Neuronal stem cell (in vitro differentiated cells): ENCODE results near the gene SURF2. TPM values are rescaled to one million over a fixed set of nuclear protein-coding genes. Genes with fewer than 3 reads are reported as not detected.

Experiments used
- DNase-seq: peaks from one replicate; pipeline ENCODE4 v3.0.0-alpha.2; 2013; ENCODE audit warnings: low spot score
- H2AFZ ChIP-seq: one replicate; pipeline ENCODE4 v1.6.1; 2013; ENCODE audit warnings: mild to moderate bottlenecking, low read length, inconsistent platforms
- H2AK5ac ChIP-seq: 2 replicates; pipeline ENCODE4 v1.6.1; 2013; ENCODE audit warnings: low read depth, mild to moderate bottlenecking, inconsistent platforms, low read length, moderate library complexity, mixed read lengths
- H2BK120ac ChIP-seq: 2 replicates; pipeline ENCODE4 v1.6.1; 2013; ENCODE audit warnings: low read depth, mild to moderate bottlenecking, inconsistent platforms, low read length, moderate library complexity, mixed read lengths
- H2BK12ac ChIP-seq: one replicate; pipeline ENCODE4 v1.6.1; 2013; ENCODE audit warnings: low read length, inconsistent platforms
- H2BK15ac ChIP-seq: 2 replicates; pipeline ENCODE4 v1.6.1; 2013; ENCODE audit warnings: mild to moderate bottlenecking, low read length, inconsistent platforms, mixed read lengths
- H2BK5ac ChIP-seq: one replicate; pipeline ENCODE4 v1.6.1; 2013; ENCODE audit warnings: inconsistent platforms, mild to moderate bottlenecking, low read length, moderate library complexity
- H3K14ac ChIP-seq: one replicate; pipeline ENCODE4 v1.6.1; 2013; ENCODE audit warnings: low read length, inconsistent platforms
- H3K18ac ChIP-seq: 2 replicates; pipeline ENCODE4 v1.6.1; 2013; ENCODE audit warnings: low read length, inconsistent platforms
- H3K23ac ChIP-seq: 2 replicates; pipeline ENCODE4 v1.6.1; 2013; ENCODE audit warnings: low read depth, mild to moderate bottlenecking, mixed read lengths, low read length, inconsistent platforms; ENCODE audit not compliant: poor library complexity
- H3K27ac ChIP-seq: replicated peaks from 3 replicates; pipeline ENCODE4 v1.5.1; 2013; ENCODE audit warnings: low read length, inconsistent platforms
- H3K27me3 ChIP-seq, 3 experiments: 2 replicates each; pipeline ENCODE4 v1.6.1; 2013; ENCODE audit warnings: low read length in 3 of 3, mild to moderate bottlenecking in 2 of 3, inconsistent platforms in 1 of 3, low read depth in 1 of 3, mixed read lengths in 1 of 3, moderate library complexity in 1 of 3; ENCODE audit not compliant: control insufficient read depth in 3 of 3, insufficient read depth in 3 of 3
- H3K36me3 ChIP-seq, 2 donors: replicated peaks in 1 of 2; 2 replicates each; pipeline ENCODE4 v1.6.1; 2013; ENCODE audit warnings: low read length in 2 of 2; ENCODE audit not compliant: control insufficient read depth in 2 of 2, insufficient read depth in 2 of 2
- H3K4ac ChIP-seq: 2 replicates; pipeline ENCODE4 v1.6.1; 2013; ENCODE audit warnings: inconsistent platforms, mild to moderate bottlenecking, low read length, moderate library complexity
- H3K4me1 ChIP-seq, 2 donors: 1 replicate in 1 of 2; 2 replicates in 1 of 2; pipeline ENCODE4 v1.6.1; 2013; ENCODE audit warnings: low read length in 2 of 2, low read depth in 1 of 2; ENCODE audit not compliant: control insufficient read depth in 2 of 2, insufficient read depth in 1 of 2
- H3K4me2 ChIP-seq: one replicate; pipeline ENCODE4 v1.6.1; 2013; ENCODE audit warnings: mild to moderate bottlenecking, low read length, inconsistent platforms; ENCODE audit not compliant: insufficient read depth, poor library complexity, severe bottlenecking
- H3K4me3 ChIP-seq, 2 donors: 2 replicates each; pipeline ENCODE4 v1.5.1; 2013; ENCODE audit warnings: low read length in 2 of 2, mild to moderate bottlenecking in 2 of 2, inconsistent platforms in 1 of 2, moderate library complexity in 1 of 2
- H3K79me1 ChIP-seq: one replicate; pipeline ENCODE4 v1.6.1; 2013; ENCODE audit warnings: low read depth, mild to moderate bottlenecking, inconsistent platforms, low read length, moderate library complexity
- H3K9ac ChIP-seq: one replicate; pipeline ENCODE4 v1.6.1; 2013; ENCODE audit warnings: mild to moderate bottlenecking, low read depth, low read length, inconsistent platforms; ENCODE audit not compliant: poor library complexity
- H3K9me3 ChIP-seq, 2 donors: replicated peaks in 1 of 2; 2 replicates each; pipeline versions ENCODE3 to v1.6.1; 2013; ENCODE audit warnings: low read length in 2 of 2, mild to moderate bottlenecking in 2 of 2, inconsistent platforms in 1 of 2, low read depth in 1 of 2, mixed read lengths in 1 of 2, moderate library complexity in 1 of 2; ENCODE audit not compliant: control insufficient read depth in 2 of 2, insufficient read depth in 1 of 2
- H4K8ac ChIP-seq: one replicate; pipeline ENCODE4 v1.6.1; 2013; ENCODE audit warnings: low read depth, mild to moderate bottlenecking, inconsistent platforms, low read length, moderate library complexity
- H4K91ac ChIP-seq: one replicate; pipeline ENCODE4 v1.6.1; 2013; ENCODE audit warnings: low read length, low read depth, mild to moderate bottlenecking, inconsistent platforms; ENCODE audit not compliant: poor library complexity
- WGBS, 2 donors: extraction: QIAGEN DNeasy Blood & Tissue Kit; methylation state at CpG; one replicate each; pipeline ENCODE4 v1.1.7; 2013; ENCODE audit warnings: missing lambda C conversion rate in 2 of 2, mixed read lengths in 1 of 2; ENCODE audit not compliant: insufficient read length in 2 of 2, insufficient replicate concordance in 1 of 2; ENCODE audit errors: extremely low coverage in 2 of 2; 5-methylcytosine and 5-hydroxymethylcytosine counted together
- small RNA-seq: library from polyadenylated mRNA; stranded (forward); fragments of <200 nt; extraction: miRNeasy Mini kit (QIAGEN cat#:217004); gene quantifications from one replicate; pipeline ENCODE3, GENCODE V24; 2013; ENCODE audit not compliant: insufficient read depth

The SURF2 gene

DNA sequence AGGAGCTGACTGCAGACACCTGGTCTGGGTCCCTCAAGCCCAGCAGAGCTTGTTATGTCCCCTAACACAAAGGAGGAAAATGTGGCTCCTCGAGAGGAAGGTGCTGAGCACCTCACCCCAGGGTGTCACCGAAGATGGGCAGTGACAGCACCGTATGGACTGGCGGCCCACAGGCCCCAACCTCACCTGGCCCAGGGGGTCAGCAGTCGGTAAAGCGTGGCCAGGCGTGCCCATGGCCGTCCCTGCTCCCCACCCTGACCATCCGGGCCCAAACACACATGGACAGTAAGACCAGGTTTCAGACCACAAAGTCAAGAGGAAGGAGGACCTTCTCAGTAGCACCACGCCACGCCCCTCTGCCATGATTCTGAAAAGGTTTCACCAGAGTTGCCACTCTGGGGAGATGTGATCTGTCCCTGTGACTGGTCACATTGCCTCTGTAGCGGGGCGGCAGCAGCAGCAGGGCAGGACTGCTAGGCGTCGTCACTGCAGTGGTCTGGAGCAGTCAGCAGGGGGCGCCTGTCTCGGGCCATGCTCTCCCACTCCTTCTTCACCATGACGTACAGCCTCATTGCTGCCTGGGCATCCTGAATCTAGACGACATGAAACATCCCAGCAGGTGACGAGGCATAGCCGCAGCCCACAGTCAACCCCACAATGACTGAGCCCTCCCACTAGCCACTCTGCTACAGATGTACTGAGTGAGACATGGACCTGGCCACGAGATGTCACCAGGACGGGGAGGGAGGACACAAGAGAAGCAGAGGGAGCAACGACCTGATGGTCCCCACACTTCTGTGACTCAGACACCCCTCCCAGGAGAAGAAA, 50.3 kb downstream of the SURF2 start:
- Histone ChIP-seq H3K9ac (peak overlapping the region; percentile 40), H3K27me3 (no peaks in the 10 kb centered on the region), H3K23ac (peak overlapping the region; percentile 90), H3K4me1 (no peaks in the 10 kb centered on the region), H2BK5ac (no peak overlapping the region), H3K14ac (no peak overlapping the region), H4K91ac (no peak overlapping the region), H3K4me2 (no peak overlapping the region), H2AK5ac (no peak overlapping the region), H3K79me1 (peaks cover 2% of the 10 kb centered on the region), H2BK12ac (no peak overlapping the region), H2BK15ac (no peak overlapping the region), H3K4me3 (no peak overlapping the region), H3K9me3 (no peaks in the 10 kb centered on the region), H2AFZ (no peak overlapping the region), H2BK120ac (no peak overlapping the region), H3K36me3 (peaks cover 50 to 81% of the 10 kb centered on the region in 2 donors), H3K27ac (no peak overlapping the region), H3K18ac (no peak overlapping the region), H4K8ac (no peak overlapping the region), H3K4ac (no peak overlapping the region)
- peak; percentile 54 for DNase-seq
- no CpG with 5 or more reads among the region's 24 CpGs for WGBS, 2 donors

DNA sequence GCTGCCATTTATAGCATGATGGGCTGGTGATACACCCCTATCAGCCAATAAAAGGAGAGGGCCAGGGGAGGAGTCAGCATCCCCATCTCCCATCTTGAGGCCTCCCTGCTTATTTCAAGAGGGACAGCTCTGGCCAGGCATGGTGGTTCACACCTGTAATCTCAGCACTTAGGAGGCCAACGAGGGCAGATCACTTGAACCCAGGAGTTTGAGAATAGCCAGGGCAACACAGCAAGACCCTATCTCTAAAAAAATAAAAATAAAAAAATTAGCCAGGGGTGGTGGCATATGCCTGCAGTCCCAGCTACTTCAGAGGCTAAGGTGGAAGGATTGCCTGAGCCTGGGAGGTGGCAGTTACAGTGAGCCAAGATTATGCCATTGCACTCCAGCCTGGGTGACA, 51.7 kb downstream of the SURF2 start:
- Histone ChIP-seq H3K9ac (no peak overlapping the region), H2BK120ac (no peak overlapping the region), H3K4me2 (no peak overlapping the region), H2AFZ (no peak overlapping the region), H2AK5ac (no peak overlapping the region), H2BK15ac (no peak overlapping the region), H4K8ac (no peak overlapping the region), H3K4me1 (no peaks in the 10 kb centered on the region), H3K23ac (no peak overlapping the region), H3K18ac (no peak overlapping the region), H3K27ac (no peak overlapping the region), H2BK5ac (no peak overlapping the region), H3K9me3 (no peaks in the 10 kb centered on the region), H3K14ac (no peak overlapping the region), H3K4ac (no peak overlapping the region), H2BK12ac (no peak overlapping the region), H3K27me3 (no peaks in the 10 kb centered on the region), H3K36me3 (peaks cover 59 to 93% of the 10 kb centered on the region in 2 donors), H3K4me3 (no peak overlapping the region), H3K79me1 (peaks cover 10% of the 10 kb centered on the region), H4K91ac (no peak overlapping the region)
- WGBS, 2 donors: no CpG with 5 or more reads among the region's 1 CpG
- no peak for DNase-seq

Small RNA genes within 50 kb of the gene (small RNA-seq; reads per million reads assigned to genes)
- gene RF00019: not detected
- not detected for gene SNORD24
- gene SNORD36A: not detected
- gene SNORD36B: not detected
- gene SNORD36C: not detected
